DMS79 (cell line): Measurements from ENCODE around the gene COMMD4.

ENCODE experiments used
- DNase-seq: peaks from one replicate; lab custom pipeline; 2025; lab: John Stamatoyannopoulos, UW

Gene COMMD4

GRCh38 chr15:75356517-75356916, 20.7 kb downstream of the COMMD4 start:
- no peak for DNase-seq

- no peak for DNase-seq
These were observed 22.3 kb downstream of the COMMD4 start for GRCh38 chr15:75357976-75358673.

GRCh38 chr15:75358771-75359536, 23.1 kb downstream of the COMMD4 start:
- DNase-seq, result no peak

GRCh38 chr15:75359537-75360250, 23.8 kb downstream of the COMMD4 start:
- no peak for DNase-seq

GRCh38 chr15:75360391-75360790, 24.5 kb downstream of the COMMD4 start:
- DNase-seq, result no peak

GRCh38 chr15:75360856-75361255, 25.0 kb downstream of the COMMD4 start:
- DNase-seq, result no peak

GRCh38 chr15:75361361-75361988, 25.6 kb downstream of the COMMD4 start:
- no peak for DNase-seq

GRCh38 chr15:75361989-75362641, 26.3 kb downstream of the COMMD4 start:
- DNase-seq, result no peak

- no peak for DNase-seq
These were observed 26.9 kb downstream of the COMMD4 start for GRCh38 chr15:75362642-75363249.

- no peak for DNase-seq
These were observed 27.9 kb downstream of the COMMD4 start for GRCh38 chr15:75363786-75364185.

- no peak for DNase-seq
These were observed 29.0 kb downstream of the COMMD4 start for GRCh38 chr15:75364881-75365280.

- no peak for DNase-seq
These were observed 30.3 kb downstream of the COMMD4 start for GRCh38 chr15:75366163-75366562.

- DNase-seq, result no peak
These were observed 31.1 kb downstream of the COMMD4 start for GRCh38 chr15:75367006-75367405.

- DNase-seq, result no peak
These were observed 31.6 kb downstream of the COMMD4 start for GRCh38 chr15:75367406-75367912.

- peak; percentile 67 for DNase-seq
These were observed 32.2 kb downstream of the COMMD4 start, which contains the start of gene MAN2C1 for GRCh38 chr15:75367913-75368688. MAN2C1 (minus strand) TSS chr15:75368607; CDS start chr15:75368583, 24 bp downstream.

- DNase-seq, result no peak
These were observed 32.9 kb downstream of the COMMD4 start for GRCh38 chr15:75368689-75369239.

- no peak for DNase-seq
These were observed 34.2 kb downstream of the COMMD4 start for GRCh38 chr15:75369897-75370581.

- DNase-seq, result no peak
These were observed 35.6 kb downstream of the COMMD4 start for GRCh38 chr15:75371486-75371885.
